CD4-positive, alpha-beta T cell treated with Interleukin-17A for 1 hour (primary cell): Measurements from ENCODE around the gene DNAJA4.

Experiments
- DNase-seq: peaks from one replicate; pipeline ENCODE4 v3.0.0-alpha.2; 2020

DNAJA4 gene

GRCh38 chr15:78284758-78285157 is 20.4 kb downstream of the DNAJA4 start:
- DNase-seq: no peak

DNA sequence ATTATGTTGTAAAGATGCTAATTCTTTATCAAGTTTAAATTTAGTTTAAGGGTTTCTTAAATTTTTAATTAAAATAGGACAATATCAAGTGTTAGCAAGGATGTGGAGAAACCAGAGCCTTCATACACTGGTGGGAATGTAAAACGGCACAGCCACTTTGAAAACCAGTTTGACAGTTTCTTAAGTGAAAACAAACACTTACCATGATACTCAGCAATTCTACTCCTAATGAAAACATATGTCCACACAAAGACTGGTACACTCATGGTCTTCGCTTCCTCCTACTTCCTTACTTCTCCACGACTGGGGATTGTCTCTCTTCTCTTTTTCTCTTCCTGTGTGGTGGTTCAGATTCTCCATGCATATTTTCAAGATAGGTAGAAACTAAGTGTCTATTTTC is 25.9 kb downstream of the DNAJA4 start:
- DNase-seq: no peak

- DNase-seq: no peak
Observed at GRCh38 chr15:78291052-78291451, 26.7 kb downstream of the DNAJA4 start.

- DNase-seq: no peak
Observed at GRCh38 chr15:78291698-78292097, 27.3 kb downstream of the DNAJA4 start.

- DNase-seq: no peak
Observed at GRCh38 chr15:78292219-78292618, 27.9 kb downstream of the DNAJA4 start.

- peak; percentile 91 for DNase-seq
Observed at GRCh38 chr15:78299101-78299930, 35.0 kb downstream of the DNAJA4 start, which contains the start of gene SKIC8. TSS of gene SKIC8 (minus strand) at chr15:78299609. CDS start at chr15:78295686, 3,923 bp downstream.

GRCh38 chr15:78301326-78301725 is 37.0 kb downstream of the DNAJA4 start:
- no peak for DNase-seq

GRCh38 chr15:78301828-78302227 is 37.5 kb downstream of the DNAJA4 start:
- no peak for DNase-seq

GRCh38 chr15:78302579-78303312 is 38.4 kb downstream of the DNAJA4 start:
- no peak for DNase-seq

- no peak for DNase-seq
Observed at GRCh38 chr15:78304216-78305066, 40.1 kb downstream of the DNAJA4 start.

- no peak for DNase-seq
Observed at GRCh38 chr15:78306176-78306774, 41.9 kb downstream of the DNAJA4 start.

DNA sequence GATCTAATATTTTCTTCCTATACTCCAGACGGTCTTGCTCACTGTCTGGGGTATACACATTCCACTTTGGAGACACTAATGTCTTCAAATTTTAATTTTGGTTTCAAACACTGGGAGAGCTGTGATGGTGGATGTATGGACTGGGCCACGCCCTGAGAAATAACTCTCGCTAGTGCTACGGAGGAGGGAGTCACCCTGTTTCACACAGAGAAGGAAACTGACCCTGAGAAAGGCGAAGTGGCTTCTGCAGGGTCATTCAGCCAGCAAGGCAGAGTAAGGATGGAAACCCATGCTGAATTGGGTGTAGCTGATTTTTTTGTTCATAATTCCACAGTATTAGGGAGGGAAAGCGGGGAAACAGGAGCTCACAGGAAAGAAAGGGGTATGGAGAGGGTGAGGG is 43.6 kb downstream of the DNAJA4 start:
- DNase-seq: no peak

DNA sequence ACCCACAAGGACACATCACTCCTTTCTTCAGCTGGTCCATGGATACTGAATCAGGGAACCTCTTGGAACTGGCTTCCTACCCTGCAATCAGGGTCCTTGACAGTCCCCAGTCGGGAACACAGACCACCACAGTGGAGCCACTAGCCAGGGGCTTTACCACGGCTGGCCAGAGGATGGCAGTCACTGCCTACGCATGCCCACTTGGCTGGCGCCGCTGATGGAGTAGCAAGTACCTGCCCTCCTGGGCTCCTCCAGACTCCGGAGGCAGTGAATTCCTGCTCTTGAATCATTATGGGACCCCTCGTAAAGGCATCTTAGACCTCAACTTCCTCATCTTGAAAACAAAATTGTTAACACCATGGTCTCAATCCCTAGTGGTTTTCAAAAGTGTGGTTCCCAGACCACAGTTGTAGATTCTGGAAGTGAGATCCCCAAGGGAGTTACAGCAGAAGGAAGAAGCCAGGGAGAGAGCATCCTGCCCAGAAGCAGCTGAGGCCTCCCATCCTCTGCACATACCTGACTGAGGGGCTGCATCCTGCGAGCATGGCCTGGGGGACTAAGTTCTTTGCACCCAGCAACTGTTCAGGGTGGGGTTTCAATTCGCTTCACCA is 44.2 kb downstream of the DNAJA4 start:
- peak; percentile 33 for DNase-seq

DNA sequence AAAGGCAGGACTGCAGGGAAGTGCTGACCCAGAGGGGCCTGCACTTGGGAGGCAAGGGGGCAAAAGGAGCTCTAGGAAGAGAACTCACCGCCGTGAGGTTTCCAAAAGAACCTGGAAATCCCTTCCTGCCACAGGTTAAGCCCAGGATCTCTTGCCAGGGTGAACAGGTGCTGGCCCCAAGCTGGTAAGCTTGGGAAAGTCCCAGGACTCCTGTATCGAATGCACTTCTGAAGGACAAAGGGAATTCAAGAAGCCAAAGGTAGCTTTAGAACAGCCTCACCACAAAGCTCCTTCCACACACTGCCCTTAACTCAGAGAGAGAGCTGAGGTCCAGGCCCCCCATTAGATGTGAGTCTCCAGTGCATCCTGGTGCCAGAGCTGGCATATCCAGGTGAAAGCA is 46.9 kb downstream of the DNAJA4 start:
- DNase-seq: no peak

GRCh38 chr15:78312536-78312935 is 48.2 kb downstream of the DNAJA4 start:
- DNase-seq: no peak

- DNase-seq: no peak
Observed at GRCh38 chr15:78312957-78313356, 48.6 kb downstream of the DNAJA4 start.

DNA sequence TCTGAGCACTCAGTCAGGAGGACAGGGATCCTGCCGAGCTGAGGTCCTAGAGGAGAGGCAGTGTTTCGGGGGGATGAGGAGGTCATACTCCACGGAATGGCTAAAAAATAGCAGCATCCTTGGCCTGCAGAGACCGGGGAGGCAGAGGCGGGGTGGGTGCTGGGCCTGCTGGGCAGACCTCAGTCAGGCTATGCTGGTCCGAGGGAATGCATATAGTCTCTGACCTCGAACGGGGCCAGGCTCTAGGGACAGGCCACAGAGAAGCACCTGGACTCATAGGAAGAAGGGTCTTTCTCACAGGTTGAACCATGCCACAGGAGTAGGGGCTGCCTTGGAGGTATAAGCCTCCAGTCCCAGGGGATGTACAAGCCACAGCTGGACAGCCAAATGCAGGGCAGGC is 49.0 kb downstream of the DNAJA4 start:
- DNase-seq: no peak

DNA sequence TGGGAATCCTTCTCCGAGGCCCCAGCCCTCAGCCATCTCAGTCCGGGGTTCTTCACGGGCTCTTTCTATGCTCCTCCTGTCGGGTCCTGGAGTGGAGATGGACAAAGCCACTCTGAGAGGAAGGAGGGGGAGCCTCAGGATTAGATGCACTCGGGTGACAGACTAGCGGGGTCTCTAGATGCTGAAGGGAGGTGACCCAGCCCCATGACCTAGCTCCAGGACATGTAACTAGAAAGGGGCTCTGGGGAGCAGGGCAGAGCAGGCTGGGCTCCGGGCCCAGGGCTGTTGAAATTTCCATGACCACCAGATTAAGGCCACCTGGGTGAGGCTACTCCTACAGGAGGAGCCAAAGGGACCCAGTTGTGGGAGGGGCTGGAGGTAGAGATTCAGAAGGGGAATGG is 49.8 kb downstream of the DNAJA4 start:
- no peak for DNase-seq

DNA sequence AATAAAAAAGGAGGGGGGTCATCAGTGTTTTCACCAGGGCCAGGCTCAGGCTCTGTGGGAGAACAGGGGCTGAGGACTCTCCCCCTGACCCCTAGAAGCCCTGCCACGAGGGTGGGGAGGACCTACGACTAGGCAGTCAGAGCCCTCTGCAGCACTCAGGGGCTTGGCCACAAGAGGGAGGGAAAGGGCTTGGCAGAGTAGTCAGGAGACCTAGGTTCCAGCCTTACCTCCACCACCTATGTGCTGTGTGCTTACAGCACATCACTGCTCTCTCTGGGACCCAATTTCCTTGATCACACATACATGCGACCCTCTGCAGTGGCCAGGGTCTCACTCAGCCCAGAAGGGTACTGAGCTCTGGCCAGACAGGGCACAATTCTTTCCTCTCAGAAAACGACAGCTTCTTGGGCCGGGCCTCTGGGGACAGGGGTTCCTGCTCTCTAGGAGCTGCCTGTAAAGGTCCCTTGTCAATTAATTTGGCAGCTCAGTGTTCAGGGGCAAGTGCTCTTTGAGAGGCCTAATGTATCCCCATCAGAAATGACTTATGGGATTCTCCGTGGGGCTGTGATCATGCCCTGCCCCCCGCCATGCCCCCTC is 51.4 kb downstream of the DNAJA4 start:
- DNase-seq: no peak

DNA sequence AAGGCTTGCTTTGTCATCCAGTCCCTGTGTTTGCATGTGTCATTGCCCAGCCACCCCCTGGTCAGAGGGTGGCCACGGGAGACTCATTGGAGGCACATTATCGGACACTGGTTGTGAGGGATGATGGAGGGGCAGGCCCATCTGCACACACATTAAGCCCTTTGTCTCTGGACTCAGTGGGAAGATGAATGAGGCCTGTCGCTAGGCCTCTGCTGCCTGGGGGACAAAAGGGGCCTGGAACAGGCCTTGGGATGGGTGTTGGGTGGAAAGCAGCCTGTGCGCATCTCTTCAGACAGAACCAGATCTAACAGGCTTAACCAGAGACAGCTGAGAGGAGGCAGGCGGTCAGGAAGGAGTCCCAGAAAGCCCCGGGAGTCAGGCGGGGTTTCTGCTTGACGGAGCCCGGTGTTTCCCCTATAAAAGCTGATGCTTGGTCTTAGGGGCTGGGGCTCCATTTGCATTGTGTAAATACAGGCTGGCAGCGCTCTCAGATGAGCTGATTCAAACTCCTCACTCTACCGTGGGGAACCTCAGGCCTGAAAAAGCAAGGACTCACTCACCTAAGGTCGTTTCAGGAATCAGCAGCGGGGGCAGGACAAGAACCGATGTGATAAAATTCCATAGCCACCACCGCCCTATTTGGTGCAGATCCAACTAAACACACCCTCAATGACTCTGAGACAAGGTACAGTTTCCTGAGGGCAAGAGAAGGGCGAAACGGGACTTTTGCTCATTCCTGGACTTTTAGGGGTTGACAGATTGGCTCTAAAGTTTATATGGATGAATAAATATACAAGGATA is 52.1 kb downstream of the DNAJA4 start:
- DNase-seq: no peak
